ENCODE results near the gene OSBPL7.
A peak's percentile ranks its signal among the peaks of the same experiment; 100 is the strongest.
"Not testable (repeated sequence)": the region's sequence is repeated elsewhere in the genome, so short reads cannot be mapped to it uniquely, and the experiment has no call there.

The OSBPL7 gene

DNA sequence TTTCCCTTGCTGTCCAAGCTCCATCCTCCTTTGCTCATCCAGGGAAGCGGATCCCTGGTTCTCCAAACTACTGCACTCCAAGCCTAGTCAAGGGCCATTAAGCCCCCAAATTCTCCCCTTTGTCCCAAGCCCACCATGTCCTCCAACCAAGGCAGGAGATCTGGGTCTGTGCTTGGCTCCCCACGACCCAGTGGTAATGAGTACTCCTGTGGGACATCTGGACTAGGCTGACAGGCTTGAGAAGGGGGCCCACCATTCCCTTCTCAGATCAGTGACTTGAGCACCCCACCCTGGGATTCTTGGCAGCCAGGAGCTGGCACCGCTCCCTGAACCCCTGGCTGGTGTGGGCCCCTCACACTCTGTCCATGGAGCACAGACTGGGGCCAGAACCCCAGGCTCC, 17.1 kb downstream of the OSBPL7 start:
- no peak for DNase-seq

- DNase-seq = no peak
These were observed 17.8 kb downstream of the OSBPL7 start for GRCh38 chr17:47803751-47804150.

- DNase-seq = no peak
These were observed 18.4 kb downstream of the OSBPL7 start for GRCh38 chr17:47803201-47803600.

- peak; percentile 74 for DNase-seq
These were observed 19.1 kb downstream of the OSBPL7 start for GRCh38 chr17:47802341-47803022.

DNA sequence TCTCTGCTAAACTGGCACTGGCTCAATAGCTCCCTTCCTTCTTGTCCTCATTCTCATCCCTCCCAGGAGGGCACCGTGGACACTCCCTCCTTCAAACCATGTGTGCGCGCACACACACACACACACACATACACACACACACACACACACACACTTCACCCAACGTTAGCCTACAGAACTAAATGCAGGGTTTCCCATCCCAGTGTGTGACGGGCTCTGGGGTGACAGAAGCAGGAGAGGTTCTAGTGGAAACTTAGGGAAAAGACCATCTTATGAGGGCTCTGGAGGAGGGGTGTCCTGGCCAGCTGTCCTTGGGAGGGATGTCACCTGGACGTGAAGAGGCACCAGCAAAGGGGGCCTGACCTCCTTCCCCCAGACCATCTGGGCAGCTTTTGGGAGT, 19.7 kb downstream of the OSBPL7 start:
- no peak for DNase-seq

- DNase-seq = no peak
These were observed 20.3 kb downstream of the OSBPL7 start for GRCh38 chr17:47801176-47801765.

GRCh38 chr17:47800686-47801085, 20.9 kb downstream of the OSBPL7 start:
- no peak for DNase-seq

DNA sequence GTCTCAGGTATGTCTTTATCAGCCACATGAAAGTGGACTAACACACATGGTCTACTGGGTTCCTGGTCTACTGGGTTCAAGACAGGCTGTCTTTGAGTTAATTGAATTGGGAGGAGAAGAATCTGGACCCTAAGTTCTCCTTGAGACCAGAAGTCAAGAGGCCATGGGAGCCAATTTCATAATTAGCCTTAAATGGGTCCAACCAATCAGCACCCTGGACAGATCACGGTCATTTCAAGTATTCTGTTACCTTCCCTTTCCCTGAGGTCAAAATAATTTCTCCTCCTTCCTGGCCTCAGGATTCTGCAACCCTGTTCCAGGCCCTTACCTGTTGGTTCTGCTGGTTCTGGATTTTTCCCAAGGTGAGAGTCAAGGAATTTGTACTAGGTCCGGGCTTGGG, 23.8 kb downstream of the OSBPL7 start:
- no peak for DNase-seq

DNA sequence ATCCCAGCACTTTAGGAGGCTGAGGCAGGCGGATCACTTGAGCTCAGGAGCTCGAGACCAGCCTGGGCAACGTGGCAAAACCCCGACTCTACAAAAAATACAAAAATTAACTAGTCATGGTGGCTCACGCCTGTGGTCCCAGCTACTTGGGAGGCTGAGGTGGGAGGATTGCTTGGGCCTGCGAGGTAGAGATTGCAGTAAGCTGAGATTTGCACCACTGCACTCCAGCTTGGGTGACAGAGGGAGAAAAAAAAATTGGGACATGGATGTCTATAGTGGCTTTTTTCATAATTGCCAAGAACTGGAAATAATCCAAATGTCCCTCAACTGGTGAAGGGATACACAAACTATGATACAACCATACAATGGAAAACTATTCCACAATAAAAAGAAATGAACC, 28.6 kb downstream of the OSBPL7 start:
- no peak for DNase-seq

DNA sequence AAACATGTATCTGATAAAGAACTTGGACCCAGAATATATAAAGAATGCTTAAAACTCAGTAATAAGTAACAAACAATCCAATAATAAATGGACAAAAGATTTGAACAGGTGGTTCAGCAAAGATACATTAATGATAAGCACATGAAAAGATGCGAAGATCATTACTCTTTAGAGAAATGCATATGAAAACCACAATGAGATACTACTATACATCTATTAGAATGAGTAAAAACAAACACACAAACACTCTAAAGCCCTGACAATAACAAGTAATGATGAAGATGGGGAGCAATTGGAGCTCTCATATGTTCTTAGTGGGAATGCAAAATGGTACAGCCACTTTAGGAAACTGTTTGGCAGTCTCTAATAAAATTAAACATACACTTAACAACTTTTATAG, 29.1 kb downstream of the OSBPL7 start:
- DNase-seq = no peak

DNA sequence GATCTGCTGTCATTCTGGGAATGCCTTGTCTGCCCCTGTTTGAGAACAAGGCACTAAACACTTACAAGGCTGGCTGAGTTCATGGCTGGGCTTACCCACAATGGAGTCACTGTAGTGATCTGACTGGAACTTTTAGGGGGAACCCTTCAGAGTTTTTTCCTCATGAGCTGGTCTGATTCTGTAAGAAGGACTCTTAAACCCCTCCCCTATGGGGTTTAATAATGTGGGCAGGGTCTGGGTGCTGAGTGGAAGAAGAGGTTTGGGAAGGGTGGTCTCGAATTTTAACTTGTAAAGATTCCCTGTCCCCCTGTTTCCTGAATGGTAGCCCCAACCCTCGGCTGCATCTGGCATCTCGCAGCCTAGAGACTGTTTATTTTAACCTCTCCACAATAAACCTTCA, 30.6 kb downstream of the OSBPL7 start:
- DNase-seq = no peak

GRCh38 chr17:47789611-47790561, 31.7 kb downstream of the OSBPL7 start:
- DNase-seq = peak; percentile 73

GRCh38 chr17:47785538-47786123, 36.0 kb downstream of the OSBPL7 start:
- peak; percentile 50 for DNase-seq

DNA sequence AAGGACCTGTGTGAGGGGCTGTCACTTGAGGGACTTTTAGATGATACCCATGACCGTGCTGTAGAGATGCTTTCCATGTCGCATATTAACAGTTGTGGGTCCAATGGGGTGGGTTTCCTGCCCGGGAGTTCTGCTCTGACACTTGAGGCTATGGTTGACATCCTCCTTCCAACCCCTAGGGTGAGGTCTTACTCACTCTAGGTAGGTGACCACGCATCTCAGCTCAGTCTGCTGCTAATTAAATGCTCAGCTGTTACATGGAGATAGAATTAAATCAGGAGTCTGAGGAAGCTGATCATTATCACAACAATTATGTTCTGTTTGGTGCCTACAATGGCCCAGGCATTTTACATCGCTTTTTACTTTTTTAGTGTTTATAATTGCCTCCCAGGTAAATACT, 40.2 kb downstream of the OSBPL7 start:
- DNase-seq = no peak

DNA sequence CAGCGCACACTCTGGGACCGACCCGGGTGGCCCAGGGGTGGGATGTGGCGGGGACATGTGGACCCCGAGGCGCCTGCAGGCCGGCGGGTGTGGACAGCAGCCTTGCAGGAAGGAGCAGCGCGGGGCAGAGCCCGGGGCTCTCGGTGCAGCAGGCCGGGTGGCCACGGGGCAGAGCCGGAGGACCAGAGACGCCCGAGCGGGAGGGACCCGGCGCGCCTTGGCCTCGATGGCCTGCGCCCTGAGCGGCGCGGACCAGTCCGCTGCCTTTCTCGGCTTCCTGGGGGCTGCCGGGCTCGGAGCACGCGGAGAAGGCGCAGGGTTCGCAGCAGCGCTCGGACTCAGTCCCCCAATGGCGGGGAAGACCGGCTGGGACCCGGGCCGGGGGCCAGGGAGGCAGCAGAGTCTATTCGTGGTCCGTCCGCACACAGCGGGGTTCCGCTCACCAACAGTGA, 43.4 kb downstream of the OSBPL7 start:
- DNase-seq = no peak

- peak; percentile 45 for DNase-seq
These were observed 45.0 kb downstream of the OSBPL7 start for GRCh38 chr17:47776330-47777197.

- DNase-seq = no peak
These were observed 46.5 kb downstream of the OSBPL7 start for GRCh38 chr17:47774987-47775580.

- no peak for DNase-seq
These were observed 47.3 kb downstream of the OSBPL7 start for GRCh38 chr17:47774331-47774730.

GRCh38 chr17:47773649-47774048, 47.9 kb downstream of the OSBPL7 start:
- not testable (repeated sequence) for DNase-seq

- DNase-seq = no peak
These were observed 57.5 kb downstream of the OSBPL7 start for GRCh38 chr17:47763913-47764582.

DNA sequence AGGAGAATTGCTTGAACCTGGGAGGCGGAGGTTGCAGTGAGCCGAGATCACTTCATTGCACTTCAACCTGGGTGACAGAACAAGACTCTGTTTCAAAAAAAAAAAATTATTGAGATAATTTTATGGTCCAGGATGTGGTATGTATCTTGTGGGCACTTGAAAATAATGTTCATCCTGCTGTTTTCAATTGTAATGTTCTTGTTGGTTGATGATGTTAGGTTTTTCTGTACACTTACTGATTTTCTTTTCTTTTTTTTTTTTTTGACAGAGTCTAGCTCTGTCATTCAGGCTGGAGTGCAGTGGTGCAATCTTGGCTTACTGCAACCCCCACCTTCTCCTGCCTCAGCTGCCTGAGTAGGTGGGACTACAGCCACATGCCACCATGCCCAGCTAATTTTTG, 58.9 kb downstream of the OSBPL7 start:
- DNase-seq = no peak
